D721Med (cell line): ENCODE results near the gene AGAP1.

ENCODE experiments used
- DNase-seq: peaks from one replicate; pipeline ENCODE4 v3.0.0; 2011; ENCODE audit warnings: low spot score; ENCODE audit not compliant: insufficient read length
- FAIRE-seq: peaks from 2 replicates; lab custom pipeline; 2011; peaks lifted over from hg19 to GRCh38; lab: Jason Lieb, UNC
- TF ChIP-seq, protein P1 (sequence below): IDR thresholded peaks from 2 replicates; pipeline ENCODE4 v1.5.1; 2012; ENCODE audit warnings: mild to moderate bottlenecking, control low read depth; ENCODE audit not compliant: insufficient read depth; ENCODE audit errors: missing control alignments

AGAP1 gene

DNA sequence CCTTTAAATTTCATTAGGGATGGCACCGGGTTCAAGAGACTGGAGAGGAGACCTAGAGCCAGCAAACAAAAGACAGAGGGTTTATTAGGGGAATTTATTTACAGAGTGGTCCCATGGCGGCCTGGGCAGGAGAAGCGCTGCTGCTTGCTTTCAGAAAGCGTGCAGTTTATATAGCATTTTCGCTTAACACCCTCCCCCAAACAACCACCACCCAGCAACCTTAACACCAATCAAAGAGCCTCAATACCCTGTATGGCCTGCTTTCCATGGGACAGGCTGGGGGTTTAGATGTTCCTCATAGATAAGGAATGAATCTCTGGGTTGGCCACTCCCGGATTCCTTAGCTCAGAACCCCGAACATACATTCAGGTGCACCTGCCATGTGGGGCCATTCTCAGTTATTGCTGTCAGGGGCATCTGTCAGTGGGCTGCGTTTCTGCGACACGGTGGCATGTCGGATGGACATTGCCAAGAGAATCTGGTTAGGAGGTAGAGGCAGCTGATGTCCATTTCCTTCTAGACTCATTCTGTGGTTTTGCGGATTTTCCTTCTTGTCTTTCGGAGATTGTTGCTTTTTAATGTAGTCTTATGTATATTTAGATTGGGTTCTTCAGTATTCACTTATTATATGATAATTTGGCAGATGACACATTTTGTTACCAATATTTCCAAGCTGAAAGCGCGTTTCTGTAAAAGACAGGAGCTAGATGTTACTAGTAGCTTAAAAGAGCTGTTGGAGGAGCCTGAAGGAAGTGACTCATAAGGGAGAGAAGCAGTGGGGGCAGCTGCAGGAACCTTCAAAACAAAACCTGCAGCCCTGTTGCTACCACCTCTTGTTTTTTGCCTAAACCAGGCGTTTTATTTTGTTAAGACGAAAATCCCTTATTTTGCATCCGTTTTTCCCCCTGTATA lies 7.2 kb downstream of the AGAP1 start:
- DNase-seq (no peak), FAIRE-seq (no peak)
- TF ChIP-seq, protein P1, sequence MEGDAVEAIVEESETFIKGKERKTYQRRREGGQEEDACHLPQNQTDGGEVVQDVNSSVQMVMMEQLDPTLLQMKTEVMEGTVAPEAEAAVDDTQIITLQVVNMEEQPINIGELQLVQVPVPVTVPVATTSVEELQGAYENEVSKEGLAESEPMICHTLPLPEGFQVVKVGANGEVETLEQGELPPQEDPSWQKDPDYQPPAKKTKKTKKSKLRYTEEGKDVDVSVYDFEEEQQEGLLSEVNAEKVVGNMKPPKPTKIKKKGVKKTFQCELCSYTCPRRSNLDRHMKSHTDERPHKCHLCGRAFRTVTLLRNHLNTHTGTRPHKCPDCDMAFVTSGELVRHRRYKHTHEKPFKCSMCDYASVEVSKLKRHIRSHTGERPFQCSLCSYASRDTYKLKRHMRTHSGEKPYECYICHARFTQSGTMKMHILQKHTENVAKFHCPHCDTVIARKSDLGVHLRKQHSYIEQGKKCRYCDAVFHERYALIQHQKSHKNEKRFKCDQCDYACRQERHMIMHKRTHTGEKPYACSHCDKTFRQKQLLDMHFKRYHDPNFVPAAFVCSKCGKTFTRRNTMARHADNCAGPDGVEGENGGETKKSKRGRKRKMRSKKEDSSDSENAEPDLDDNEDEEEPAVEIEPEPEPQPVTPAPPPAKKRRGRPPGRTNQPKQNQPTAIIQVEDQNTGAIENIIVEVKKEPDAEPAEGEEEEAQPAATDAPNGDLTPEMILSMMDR = no peak

DNA sequence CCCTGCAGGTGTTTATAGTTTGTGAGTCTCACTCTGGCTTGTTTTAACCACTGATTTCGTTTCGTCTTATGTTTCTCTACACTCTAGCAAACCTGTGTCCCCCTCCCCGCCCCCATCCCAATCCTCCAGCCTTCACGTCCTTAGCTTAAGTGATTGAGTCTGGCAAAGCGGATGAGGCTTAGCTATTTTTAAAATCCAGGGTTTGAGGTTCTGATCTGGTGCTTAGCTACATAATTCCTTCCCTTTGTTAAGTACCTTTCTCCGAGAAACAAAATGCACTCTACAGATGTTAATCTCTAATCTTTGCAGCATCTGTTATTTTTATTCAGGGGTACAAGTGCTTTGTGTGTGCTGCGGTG lies 7.8 kb downstream of the AGAP1 start:
- TF ChIP-seq, protein P1 = no peak
- FAIRE-seq = peak; percentile 99
- DNase-seq = peak; percentile 86

DNA sequence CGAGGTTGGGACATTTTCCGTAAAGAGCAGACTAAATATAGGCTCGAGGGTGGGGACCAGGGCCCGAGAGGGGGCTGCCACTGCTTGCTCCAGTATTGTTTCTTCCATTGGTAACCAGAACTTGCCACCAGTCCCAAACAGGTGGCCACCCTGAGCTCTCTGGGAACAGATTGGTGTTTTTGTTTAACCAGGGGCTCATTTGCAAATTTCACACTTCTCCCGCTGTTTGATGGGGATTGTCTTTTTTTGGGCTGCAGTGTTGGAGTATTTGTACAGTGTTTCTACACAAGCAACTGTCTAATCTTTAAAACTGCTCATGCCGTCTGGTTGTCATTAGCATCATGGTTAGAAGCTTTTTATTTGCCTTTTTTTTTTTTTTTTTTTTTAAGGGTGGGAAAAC lies 8.5 kb downstream of the AGAP1 start:
- TF ChIP-seq, protein P1 = no peak
- FAIRE-seq (no peak), DNase-seq (no peak)

DNA sequence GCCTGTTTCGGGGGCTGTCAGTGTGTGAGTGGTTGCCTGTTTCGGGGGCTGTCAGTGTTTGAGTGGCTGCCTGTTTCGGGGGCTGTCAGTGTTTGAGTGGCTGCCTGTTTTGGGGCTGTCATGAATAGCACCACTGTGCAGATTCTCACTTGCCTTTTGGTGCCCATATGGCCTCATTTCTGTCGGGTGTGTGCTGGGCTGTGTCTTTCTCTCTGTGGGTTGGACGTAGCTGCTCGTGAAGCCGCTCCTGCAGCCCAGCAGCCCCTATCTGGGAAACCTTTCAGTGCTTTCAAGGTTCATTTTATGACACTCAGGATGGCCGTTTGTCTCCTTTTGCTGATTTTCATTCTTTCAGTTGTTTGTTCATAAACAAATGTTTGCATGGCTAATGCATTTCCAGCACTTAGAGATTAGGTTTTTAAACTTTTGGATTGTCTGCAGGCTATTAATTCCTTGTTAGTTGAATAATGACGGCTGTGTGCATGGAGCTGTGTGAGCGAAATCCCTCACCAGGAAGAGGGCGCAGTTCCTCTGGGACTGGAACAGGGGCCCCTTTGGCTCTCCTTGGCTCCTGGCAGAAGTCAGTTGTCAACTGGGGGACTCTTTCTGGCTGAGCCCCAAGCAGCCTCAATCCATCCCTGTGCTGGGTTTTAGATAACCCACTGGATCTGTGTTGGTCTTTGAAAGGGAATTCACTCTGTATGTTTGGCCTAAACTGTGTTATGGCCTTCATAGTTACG lies 10.8 kb downstream of the AGAP1 start:
- FAIRE-seq (no peak), DNase-seq (no peak)

DNA sequence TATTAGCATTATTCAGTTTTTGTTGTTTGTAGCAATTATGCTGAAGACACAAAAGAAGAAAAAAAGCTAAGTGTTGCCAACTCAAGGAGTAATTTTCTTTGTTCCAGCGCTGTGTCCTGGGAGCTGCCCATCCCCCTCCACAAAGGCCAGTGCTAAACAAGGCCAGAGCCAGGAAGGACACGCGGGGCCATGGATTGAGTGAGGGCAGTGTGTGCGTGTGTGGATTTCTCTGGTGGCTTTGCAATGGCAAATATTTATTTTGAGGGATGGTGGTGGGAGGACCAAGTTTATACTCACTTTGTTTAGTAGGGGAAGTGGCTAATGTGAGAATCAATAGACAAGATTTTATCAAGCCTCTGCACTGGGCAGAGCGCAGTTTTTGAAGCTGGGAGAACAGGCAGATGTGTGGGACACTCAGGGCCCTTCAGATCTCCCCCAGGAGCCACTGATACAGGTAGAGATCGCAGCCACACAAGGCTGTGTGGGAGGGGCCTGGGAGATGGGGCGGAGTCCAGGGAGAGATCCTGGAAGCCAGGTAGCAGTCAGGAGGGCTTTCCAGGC lies 11.4 kb downstream of the AGAP1 start:
- TF ChIP-seq, protein P1 = no peak
- DNase-seq (no peak), FAIRE-seq (no peak)

More for the DNA sequence above, 10.8 kb downstream of the AGAP1 start:
- TF ChIP-seq, protein P1 = peak; percentile 29

DNA sequence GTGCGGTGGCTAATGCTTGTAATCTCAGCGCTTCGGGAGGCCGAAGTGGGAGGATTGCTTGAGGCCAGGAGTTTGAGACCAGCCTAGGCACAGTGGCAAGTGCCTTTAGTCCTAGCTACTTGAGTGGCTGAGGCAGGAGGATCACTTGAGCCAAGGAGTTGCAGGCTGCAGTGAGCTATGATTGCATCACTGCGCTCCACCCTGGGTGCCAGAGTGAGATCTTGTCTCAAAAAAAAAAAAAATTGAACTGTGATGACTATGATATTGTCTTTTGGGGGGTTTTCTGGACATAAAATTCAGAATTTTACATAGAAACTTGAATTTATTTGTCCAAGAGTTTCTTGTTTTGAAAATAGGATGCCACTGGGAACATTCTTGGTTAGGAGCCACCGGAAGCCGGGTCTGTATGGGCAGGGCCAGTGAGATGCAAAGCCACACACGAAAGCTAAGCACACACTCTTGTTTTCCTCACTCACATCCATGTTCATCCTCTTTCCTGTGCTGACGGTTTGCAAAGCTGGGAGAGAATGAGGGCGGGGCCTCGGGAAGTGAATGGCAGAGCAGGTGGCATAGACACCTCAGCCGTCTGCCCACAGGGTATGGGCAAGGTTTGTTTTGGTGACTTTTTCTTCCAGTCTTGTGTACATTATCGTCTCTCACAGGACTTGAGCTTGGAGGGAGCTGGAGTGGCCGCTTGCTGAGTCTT lies 12.6 kb downstream of the AGAP1 start:
- FAIRE-seq (no peak), DNase-seq (no peak)
- TF ChIP-seq, protein P1 = no peak
